Panc1 (cell line): ENCODE results near the gene NDUFS4. TPM values are rescaled to one million over a fixed set of nuclear protein-coding genes. Genes with fewer than 3 reads are reported as not detected.

Experiments
- ATAC-seq: fragments of 200-7000 bp; cut with Tn5 transposase; 2 replicates; pipeline ENCODE4 v1.9.1; 2020; ENCODE audit warnings: mild to moderate bottlenecking, moderate library complexity
- BruUV-seq: library from RNA; stranded (reverse); fragments of 400-500 nt; replicated peaks from 2 replicates; lab custom pipeline; 2021; lab: Mats Ljungman, UMichigan
- CTCF ChIA-PET: fragments of 300-600 bp; sonication (Branson Sonifier 250); formaldehyde crosslinking; loops from one replicate; lab custom pipeline; 2022; ENCODE audit warnings: antibody characterized with exemption; lab: Charles Lee
- POLR2A ChIA-PET: fragments of 300-600 bp; sonication (Branson Sonifier 250); formaldehyde crosslinking; loops from one replicate; lab custom pipeline; 2022; ENCODE audit warnings: antibody characterized with exemption; lab: Charles Lee
- DNase-seq: peaks from one replicate; pipeline ENCODE4 v3.0.0-alpha.2; 2010; ENCODE audit warnings: low read depth, low spot score
- H3K27ac ChIP-seq: 2 replicates; pipeline ENCODE4 v1.5.1; 2011; ENCODE audit warnings: mild to moderate bottlenecking, low read length, inconsistent platforms
- H3K27me3 ChIP-seq: fragments of 200-500 bp; sonication (Bioruptor generic); 2 replicates; pipeline ENCODE4 v1.6.0; 2014; ENCODE audit warnings: low read length, inconsistent platforms; ENCODE audit not compliant: control insufficient read depth, insufficient read depth
- H3K36me3 ChIP-seq: fragments of 200-500 bp; sonication (Bioruptor generic); 2 replicates; pipeline ENCODE4 v1.5.1; 2014; ENCODE audit warnings: inconsistent platforms, mild to moderate bottlenecking, low read length, moderate library complexity; ENCODE audit not compliant: control insufficient read depth, insufficient read depth
- H3K4me1 ChIP-seq: 2 replicates; pipeline ENCODE4 v1.5.1; 2011; ENCODE audit warnings: inconsistent platforms, mild to moderate bottlenecking, low read length, moderate library complexity; ENCODE audit not compliant: control insufficient read depth, insufficient read depth
- H3K4me3 ChIP-seq, 2 experiments: 2 replicates each; pipeline ENCODE4 v1.5.1; 2011 to 2012; ENCODE audit warnings: low read depth in 2 of 2, low read length in 2 of 2, mild to moderate bottlenecking in 2 of 2, inconsistent platforms in 1 of 2, moderate library complexity in 1 of 2
- H3K9me3 ChIP-seq: fragments of 200-500 bp; sonication (Bioruptor generic); 2 replicates; pipeline ENCODE4 v1.5.1; 2014; ENCODE audit warnings: low read depth, mild to moderate bottlenecking, inconsistent platforms, low read length, moderate library complexity; ENCODE audit not compliant: control insufficient read depth, insufficient read depth
- POLR2AphosphoS5 ChIP-seq: IDR thresholded peaks from 2 replicates; pipeline ENCODE4 v1.6.1; 2012; ENCODE audit warnings: mild to moderate bottlenecking, low read depth, low read length, moderate library complexity
- SIN3A ChIP-seq: IDR thresholded peaks from 2 replicates; pipeline ENCODE4 v1.6.1; 2012; ENCODE audit warnings: low read depth, mild to moderate bottlenecking, low read length, moderate library complexity, borderline replicate concordance; ENCODE audit not compliant: insufficient read depth
- TCF7L2 ChIP-seq: IDR thresholded peaks from 2 replicates; pipeline ENCODE4 v1.6.1; 2011; ENCODE audit warnings: mild to moderate bottlenecking, low read depth, low read length, inconsistent platforms
- in situ Hi-C: cut with HindIII; loops from 2 replicates; pipeline ENCODE4 v1.10.0; 2016; ENCODE audit warnings: low sequenced_read_pairs, low pct_unique_long_range_greater_than_20kb
- intact Hi-C: fragments of 100-400 bp; cut with micrococcal nuclease; formaldehyde crosslinking; loops from one replicate; pipeline ENCODE4 v1.10.0; 2022; ENCODE audit not compliant: unreplicated experiment
- total RNA-seq: library from RNA; stranded (reverse); gene quantifications from one replicate; pipeline ENCODE4 v1.2.1, GENCODE V29; 2021; ENCODE audit not compliant: unreplicated experiment
- TF ChIP-seq, protein P1 (sequence below), 2 experiments: IDR thresholded peaks; 2 replicates each; pipeline ENCODE4 v1.6.1; 2011 to 2012; ENCODE audit warnings: low read depth in 2 of 2, control low read depth in 1 of 2, low read length in 1 of 2, mild to moderate bottlenecking in 1 of 2, moderate library complexity in 1 of 2; ENCODE audit not compliant: insufficient read depth in 1 of 2
- TF ChIP-seq, protein P2 (sequence below): fragments of 450-650 bp; IDR thresholded peaks from 2 replicates; pipeline ENCODE4 v1.5.1; 2017; ENCODE audit warnings: mild to moderate bottlenecking

Gene NDUFS4
- total RNA-seq, 1 experiment from 2014 or later: 86.2 TPM

DNA sequence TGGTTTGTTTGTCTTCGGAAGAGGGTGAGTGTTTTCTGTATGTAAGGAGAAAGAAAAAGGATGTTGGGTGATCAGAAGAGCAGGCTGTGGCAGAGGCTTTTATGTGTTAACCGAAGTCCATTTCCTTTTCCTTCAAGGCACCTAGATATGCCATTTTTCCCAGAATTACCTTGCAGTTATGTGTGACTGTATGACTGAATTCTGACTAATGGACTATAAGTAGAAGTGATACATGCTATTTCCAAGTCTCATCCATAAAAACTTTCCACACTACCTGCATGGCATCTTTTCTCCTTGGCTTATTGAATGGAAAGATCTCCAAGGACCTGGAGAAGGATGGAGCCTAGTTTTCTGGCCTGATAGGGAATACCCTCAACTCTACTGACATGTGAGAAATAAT, 10.6 kb upstream of the NDUFS4 start:
- in situ Hi-C loops (no loop called here), intact Hi-C loops (no loop called here)
- BruUV-seq: no TSS peak
- no peak for DNase-seq
- Histone ChIP-seq H3K4me3 (no peak overlapping the region), H3K36me3 (no peaks in the 10 kb centered on the region), H3K4me1 (no peaks in the 10 kb centered on the region), H3K27ac (no peak overlapping the region), H3K27me3 (no peaks in the 10 kb centered on the region; the same call in 1 of the 2 replicates), H3K9me3 (no peaks in the 10 kb centered on the region)
- TF ChIP-seq TCF7L2 (no peak), SIN3A (no peak), POLR2AphosphoS5 (no peak)
- TF ChIP-seq, protein P1, sequence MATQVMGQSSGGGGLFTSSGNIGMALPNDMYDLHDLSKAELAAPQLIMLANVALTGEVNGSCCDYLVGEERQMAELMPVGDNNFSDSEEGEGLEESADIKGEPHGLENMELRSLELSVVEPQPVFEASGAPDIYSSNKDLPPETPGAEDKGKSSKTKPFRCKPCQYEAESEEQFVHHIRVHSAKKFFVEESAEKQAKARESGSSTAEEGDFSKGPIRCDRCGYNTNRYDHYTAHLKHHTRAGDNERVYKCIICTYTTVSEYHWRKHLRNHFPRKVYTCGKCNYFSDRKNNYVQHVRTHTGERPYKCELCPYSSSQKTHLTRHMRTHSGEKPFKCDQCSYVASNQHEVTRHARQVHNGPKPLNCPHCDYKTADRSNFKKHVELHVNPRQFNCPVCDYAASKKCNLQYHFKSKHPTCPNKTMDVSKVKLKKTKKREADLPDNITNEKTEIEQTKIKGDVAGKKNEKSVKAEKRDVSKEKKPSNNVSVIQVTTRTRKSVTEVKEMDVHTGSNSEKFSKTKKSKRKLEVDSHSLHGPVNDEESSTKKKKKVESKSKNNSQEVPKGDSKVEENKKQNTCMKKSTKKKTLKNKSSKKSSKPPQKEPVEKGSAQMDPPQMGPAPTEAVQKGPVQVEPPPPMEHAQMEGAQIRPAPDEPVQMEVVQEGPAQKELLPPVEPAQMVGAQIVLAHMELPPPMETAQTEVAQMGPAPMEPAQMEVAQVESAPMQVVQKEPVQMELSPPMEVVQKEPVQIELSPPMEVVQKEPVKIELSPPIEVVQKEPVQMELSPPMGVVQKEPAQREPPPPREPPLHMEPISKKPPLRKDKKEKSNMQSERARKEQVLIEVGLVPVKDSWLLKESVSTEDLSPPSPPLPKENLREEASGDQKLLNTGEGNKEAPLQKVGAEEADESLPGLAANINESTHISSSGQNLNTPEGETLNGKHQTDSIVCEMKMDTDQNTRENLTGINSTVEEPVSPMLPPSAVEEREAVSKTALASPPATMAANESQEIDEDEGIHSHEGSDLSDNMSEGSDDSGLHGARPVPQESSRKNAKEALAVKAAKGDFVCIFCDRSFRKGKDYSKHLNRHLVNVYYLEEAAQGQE (IDR thresholded peaks at IDR 0.05; ENCODE audit: insufficient read depth in 1 of 2, low read depth in 2 of 2, low read length in 1 of 2): no peak
- TF ChIP-seq, protein P2, sequence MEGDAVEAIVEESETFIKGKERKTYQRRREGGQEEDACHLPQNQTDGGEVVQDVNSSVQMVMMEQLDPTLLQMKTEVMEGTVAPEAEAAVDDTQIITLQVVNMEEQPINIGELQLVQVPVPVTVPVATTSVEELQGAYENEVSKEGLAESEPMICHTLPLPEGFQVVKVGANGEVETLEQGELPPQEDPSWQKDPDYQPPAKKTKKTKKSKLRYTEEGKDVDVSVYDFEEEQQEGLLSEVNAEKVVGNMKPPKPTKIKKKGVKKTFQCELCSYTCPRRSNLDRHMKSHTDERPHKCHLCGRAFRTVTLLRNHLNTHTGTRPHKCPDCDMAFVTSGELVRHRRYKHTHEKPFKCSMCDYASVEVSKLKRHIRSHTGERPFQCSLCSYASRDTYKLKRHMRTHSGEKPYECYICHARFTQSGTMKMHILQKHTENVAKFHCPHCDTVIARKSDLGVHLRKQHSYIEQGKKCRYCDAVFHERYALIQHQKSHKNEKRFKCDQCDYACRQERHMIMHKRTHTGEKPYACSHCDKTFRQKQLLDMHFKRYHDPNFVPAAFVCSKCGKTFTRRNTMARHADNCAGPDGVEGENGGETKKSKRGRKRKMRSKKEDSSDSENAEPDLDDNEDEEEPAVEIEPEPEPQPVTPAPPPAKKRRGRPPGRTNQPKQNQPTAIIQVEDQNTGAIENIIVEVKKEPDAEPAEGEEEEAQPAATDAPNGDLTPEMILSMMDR: no peak
- ChIA-PET POLR2A (no interaction called here), CTCF (no interaction called here)
- no peak for ATAC-seq

DNA sequence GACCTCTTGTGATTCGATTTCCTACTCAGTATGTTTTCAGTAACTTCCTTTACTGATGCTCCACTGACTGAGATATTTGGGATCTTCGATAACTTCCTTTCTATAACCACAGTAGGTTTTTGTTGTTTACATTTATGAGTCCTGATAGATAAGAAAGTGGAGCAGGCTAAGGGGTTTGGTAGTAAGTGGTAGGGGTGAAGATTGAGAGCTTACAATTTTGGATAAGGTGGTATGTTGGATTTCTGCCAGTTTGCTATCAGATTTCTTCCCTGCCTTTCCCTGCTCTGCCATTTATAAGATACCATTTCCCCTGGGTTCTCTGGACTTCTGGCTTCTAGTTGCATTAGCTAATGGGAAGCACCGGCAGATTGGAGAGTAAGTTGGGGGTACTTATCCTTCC, 7.9 kb upstream of the NDUFS4 start:
- Histone ChIP-seq H3K9me3 (no peaks in the 10 kb centered on the region), H3K36me3 (no peaks in the 10 kb centered on the region), H3K4me3 (no peak overlapping the region), H3K27ac (no peak overlapping the region), H3K4me1 (no peaks in the 10 kb centered on the region), H3K27me3 (peaks cover 12% of the 10 kb centered on the region; the same call in 1 of the 2 replicates)
- ChIA-PET CTCF (no interaction called here), POLR2A (no interaction called here)
- DNase-seq (no peak), ATAC-seq (no peak)
- in situ Hi-C loops (no loop called here), intact Hi-C loops (no loop called here)
- no TSS peak for BruUV-seq
- TF ChIP-seq, protein P1 (IDR thresholded peaks at IDR 0.05; ENCODE audit: insufficient read depth in 1 of 2, low read depth in 2 of 2, low read length in 1 of 2): no peak
- no peak for TF ChIP-seq SIN3A
- no peak for TF ChIP-seq TCF7L2
- no peak for TF ChIP-seq POLR2AphosphoS5
